IMR-90 (cell line): ENCODE data around the gene ENOX1. TPM values are rescaled to one million over a fixed set of nuclear protein-coding genes. Genes with fewer than 3 reads are reported as not detected.

ENCODE experiments used
- ATAC-seq: fragments of 200-7000 bp; cut with Tn5 transposase; 2 replicates; pipeline ENCODE4 v1.9.1; 2020; ENCODE audit warnings: low read depth, mild to moderate bottlenecking, moderate library complexity
- BruUV-seq: library from RNA; stranded (reverse); fragments of 400-500 nt; replicated peaks from 2 replicates; lab custom pipeline; 2021; lab: Mats Ljungman, UMichigan
- CTCF ChIA-PET: fragments of 300-600 bp; formaldehyde crosslinking; extraction: SDS; loops from one replicate; lab custom pipeline; 2021; ENCODE audit warnings: antibody characterized with exemption; lab: Yijun Ruan, JAX
- POLR2A ChIA-PET: fragments of 300-600 bp; sonication (Branson Sonifier 250); formaldehyde crosslinking; loops from one replicate; lab custom pipeline; 2022; ENCODE audit warnings: antibody characterized with exemption; ENCODE audit not compliant: unreplicated experiment; lab: Charles Lee
- DNase-seq: peaks from one replicate; pipeline ENCODE4 v3.0.0; 2013
- H2AFZ ChIP-seq: replicated peaks from 2 replicates; pipeline ENCODE3; 2013; ENCODE audit warnings: low read length, mild to moderate bottlenecking; ENCODE audit not compliant: poor library complexity
- H2AK5ac ChIP-seq: 2 replicates; pipeline ENCODE4 v1.6.1; 2013; ENCODE audit warnings: low read depth, low read length, inconsistent platforms
- H2AK9ac ChIP-seq: replicated peaks from 2 replicates; pipeline ENCODE3; 2013; ENCODE audit warnings: mild to moderate bottlenecking, low read depth, low read length, moderate library complexity; ENCODE audit not compliant: poor library complexity
- H2BK120ac ChIP-seq: 2 replicates; pipeline ENCODE4 v1.6.1; 2013; ENCODE audit warnings: low read depth, low read length, inconsistent platforms
- H2BK15ac ChIP-seq: 3 replicates; pipeline ENCODE4 v1.6.1; 2013; ENCODE audit warnings: low read depth, low read length, inconsistent platforms
- H2BK20ac ChIP-seq: 2 replicates; pipeline ENCODE4 v1.6.1; 2013; ENCODE audit warnings: low read depth, mild to moderate bottlenecking, inconsistent platforms, low read length, moderate library complexity
- H2BK5ac ChIP-seq: 2 replicates; pipeline ENCODE4 v1.6.1; 2013; ENCODE audit warnings: mild to moderate bottlenecking, low read depth, low read length, inconsistent platforms; ENCODE audit not compliant: poor library complexity, severe bottlenecking
- H3K14ac ChIP-seq: replicated peaks from 2 replicates; pipeline ENCODE4 v1.6.1; 2013; ENCODE audit warnings: low read depth, low read length, inconsistent platforms
- H3K18ac ChIP-seq: 2 replicates; pipeline ENCODE4 v1.6.1; 2013; ENCODE audit warnings: low read depth, low read length, control low read depth
- H3K23ac ChIP-seq: 2 replicates; pipeline ENCODE4 v1.6.1; 2013; ENCODE audit warnings: low read depth, low read length, inconsistent platforms
- H3K27ac ChIP-seq: 2 replicates; pipeline ENCODE4 v1.5.1; 2013; ENCODE audit warnings: mild to moderate bottlenecking, control low read depth, low read length; ENCODE audit not compliant: insufficient read depth
- H3K27me3 ChIP-seq: 2 replicates; pipeline ENCODE4 v1.6.1; 2013; ENCODE audit warnings: low read length; ENCODE audit not compliant: control insufficient read depth, insufficient read depth
- H3K36me3 ChIP-seq: 2 replicates; pipeline ENCODE4 v1.6.1; 2013; ENCODE audit warnings: low read length, mixed read lengths; ENCODE audit not compliant: control insufficient read depth, insufficient read depth
- H3K4ac ChIP-seq: 2 replicates; pipeline ENCODE4 v1.6.1; 2013; ENCODE audit warnings: low read depth, low read length, inconsistent platforms
- H3K4me1 ChIP-seq: 2 replicates; pipeline ENCODE4 v1.6.1; 2013; ENCODE audit warnings: low read length, mixed read lengths; ENCODE audit not compliant: control insufficient read depth, insufficient read depth
- H3K4me2 ChIP-seq: 2 replicates; pipeline ENCODE4 v1.6.1; 2013; ENCODE audit warnings: low read depth, mild to moderate bottlenecking, control low read depth, low read length, moderate library complexity
- H3K4me3 ChIP-seq: 2 replicates; pipeline ENCODE4 v1.5.1; 2013; ENCODE audit warnings: low read depth, mild to moderate bottlenecking, control low read depth, low read length, moderate library complexity; ENCODE audit not compliant: insufficient read depth
- H3K56ac ChIP-seq: 2 replicates; pipeline ENCODE4 v1.6.1; 2013; ENCODE audit warnings: low read length, inconsistent platforms; ENCODE audit not compliant: insufficient read depth; ENCODE audit errors: extremely low read depth
- H3K79me1 ChIP-seq, 2 experiments: 2 replicates each; pipeline ENCODE4 v1.6.1; 2013; ENCODE audit warnings: low read length in 2 of 2, inconsistent platforms in 1 of 2, low read depth in 1 of 2
- H3K9ac ChIP-seq: 2 replicates; pipeline ENCODE4 v1.6.1; 2013; ENCODE audit warnings: low read depth, low read length, control low read depth
- H3K9me1 ChIP-seq: 2 replicates; pipeline ENCODE4 v1.6.1; 2013; ENCODE audit warnings: low read length, inconsistent platforms; ENCODE audit not compliant: insufficient read depth
- H3K9me3 ChIP-seq: 2 replicates; pipeline ENCODE4 v1.6.1; 2013; ENCODE audit warnings: low read length; ENCODE audit not compliant: control insufficient read depth, insufficient read depth
- H4K20me1 ChIP-seq: 2 replicates; pipeline ENCODE4 v1.6.1; 2013; ENCODE audit warnings: low read length, inconsistent platforms; ENCODE audit not compliant: insufficient read depth
- H4K5ac ChIP-seq: 2 replicates; pipeline ENCODE4 v1.6.1; 2013; ENCODE audit warnings: mild to moderate bottlenecking, low read depth, low read length, control low read depth
- H4K8ac ChIP-seq, 2 experiments: 2 replicates each; pipeline ENCODE4 v1.6.1; 2013; ENCODE audit warnings: low read depth in 2 of 2, low read length in 2 of 2, control low read depth in 1 of 2, inconsistent platforms in 1 of 2
- H4K91ac ChIP-seq: 2 replicates; pipeline ENCODE4 v1.6.1; 2013; ENCODE audit warnings: low read depth, low read length, inconsistent platforms; ENCODE audit not compliant: insufficient read depth
- BHLHE40 ChIP-seq: fragments of 150-350 bp; IDR thresholded peaks from 2 replicates; pipeline ENCODE4 v1.6.1; 2016; ENCODE audit warnings: mild to moderate bottlenecking, low read depth, low read length
- CEBPB ChIP-seq: IDR thresholded peaks from 2 replicates; pipeline ENCODE4 v1.6.1; 2012; ENCODE audit warnings: low read depth, low read length, improper control_type of control experiment
- CHD1 ChIP-seq: IDR thresholded peaks from 2 replicates; pipeline ENCODE4 v1.6.1; 2012; ENCODE audit warnings: low read depth, low read length, improper control_type of control experiment
- FOS ChIP-seq: fragments of 150-350 bp; IDR thresholded peaks from 2 replicates; pipeline ENCODE4 v1.6.1; 2016; ENCODE audit warnings: low read depth, low read length
- MAFK ChIP-seq: IDR thresholded peaks from 2 replicates; pipeline ENCODE4 v1.6.1; 2012; ENCODE audit warnings: low read depth, low read length, improper control_type of control experiment
- MAZ ChIP-seq: IDR thresholded peaks from 2 replicates; pipeline ENCODE4 v1.6.1; 2012; ENCODE audit warnings: low read depth, mild to moderate bottlenecking, low read length, improper control_type of control experiment, moderate library complexity, borderline replicate concordance
- MXI1 ChIP-seq: IDR thresholded peaks from 2 replicates; pipeline ENCODE4 v1.6.1; 2012; ENCODE audit warnings: low read depth, mild to moderate bottlenecking, low read length, moderate library complexity, borderline replicate concordance
- NFE2L2 ChIP-seq: fragments of 150-350 bp; IDR thresholded peaks from 2 replicates; pipeline ENCODE4 v1.6.1; 2016; ENCODE audit warnings: low read depth, mild to moderate bottlenecking, low read length
- POLR2A ChIP-seq: IDR thresholded peaks from 2 replicates; pipeline ENCODE4 v1.6.1; 2012; ENCODE audit warnings: mild to moderate bottlenecking, low read depth, low read length
- RAD21 ChIP-seq: IDR thresholded peaks from 2 replicates; pipeline ENCODE4 v1.6.1; 2012; ENCODE audit warnings: low read length, improper control_type of control experiment
- RCOR1 ChIP-seq: IDR thresholded peaks from 2 replicates; pipeline ENCODE4 v1.6.1; 2012; ENCODE audit warnings: mild to moderate bottlenecking, low read length, improper control_type of control experiment; ENCODE audit not compliant: insufficient replicate concordance
- WGBS, 2 experiments: methylation state at CpG; one replicate each; pipeline versions ENCODE4 v1.1.5 to v1.1.7; 2013; ENCODE audit warnings: missing lambda C conversion rate in 2 of 2; ENCODE audit not compliant: insufficient read length in 1 of 2; ENCODE audit errors: extremely low coverage in 2 of 2; 5-methylcytosine and 5-hydroxymethylcytosine counted together
- dilution Hi-C: fragments of 300-500 bp; cut with HindIII; formaldehyde crosslinking; loops from one replicate; pipeline ENCODE4 v1.14.3; 2018; ENCODE audit warnings: low sequenced_read_pairs; ENCODE audit not compliant: unreplicated experiment
- in situ Hi-C: fragments of 300-500 bp; cut with MboI; formaldehyde crosslinking; loops from 3 replicates; pipeline ENCODE4 v1.14.3; 2019; ENCODE audit warnings: low sequenced_read_pairs, inconsistent platforms, mixed read lengths
- intact Hi-C: fragments of 100-400 bp; cut with micrococcal nuclease; formaldehyde crosslinking; loops from 2 replicates; pipeline ENCODE4 v1.10.0; 2022
- polyA plus RNA-seq, 3 experiments: library from polyadenylated mRNA; depleted of rRNA; stranded (reverse); fragments of >200 nt; gene quantifications; 2 replicates each; pipeline ENCODE4 v1.2.3, GENCODE V29; 2012; ENCODE audit warnings: low replicate concordance in 1 of 3
- total RNA-seq: library from RNA; depleted of rRNA; stranded (reverse); fragments of >200 nt; gene quantifications from 2 replicates; pipeline ENCODE4 v1.2.3, GENCODE V29; 2012
- TF ChIP-seq, protein P1 (sequence below): fragments of 150-350 bp; IDR thresholded peaks from 2 replicates; pipeline ENCODE4 v1.6.1; 2017; ENCODE audit warnings: mild to moderate bottlenecking, antibody characterized with exemption, low read length, low read depth
- TF ChIP-seq, protein P2 (sequence below): fragments of 150-350 bp; IDR thresholded peaks from 2 replicates; pipeline ENCODE4 v1.6.1; 2016; ENCODE audit warnings: low read depth, mild to moderate bottlenecking, low read length, moderate library complexity, borderline replicate concordance
- TF ChIP-seq, protein P3 (sequence below): conservative IDR thresholded peaks from 2 replicates; pipeline ENCODE4 v1.5.1; 2012; ENCODE audit warnings: mild to moderate bottlenecking, low read depth, low read length, improper control_type of control experiment

Gene ENOX1
- total and polyA plus RNA-seq, 2 of the 4 experiments (the other 2 are of a cell fraction), result 0.99 to 1.3 TPM

DNA sequence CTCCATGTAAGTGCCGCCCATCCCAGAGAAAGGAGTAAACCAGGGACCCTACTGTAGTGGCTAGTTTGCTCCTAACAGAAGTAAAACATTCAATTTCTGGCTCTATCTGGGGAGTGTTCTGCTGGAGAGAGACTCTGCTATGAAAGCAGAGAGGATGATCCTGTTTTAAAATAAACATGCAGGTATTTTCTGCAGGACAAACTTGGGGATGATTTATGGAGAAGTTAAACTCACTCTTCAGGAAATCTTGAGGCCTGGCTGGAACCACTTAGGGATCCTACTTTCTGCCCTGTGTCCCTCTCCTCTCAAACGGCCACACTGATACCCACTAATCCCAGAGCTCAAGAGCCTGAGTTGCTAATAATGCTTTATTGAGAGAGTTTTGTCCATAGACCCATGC is 482.3 kb downstream of the ENOX1 start:
- POLR2A ChIA-PET, result no interaction called here
- Histone ChIP-seq H2AK9ac (no peak overlapping the region), H3K18ac (no peak overlapping the region), H3K36me3 (no peaks in the 10 kb centered on the region), H3K4me1 (peaks cover 13% of the 10 kb centered on the region), H3K23ac (no peak overlapping the region), H3K79me1 (no peaks in the 10 kb centered on the region), H4K20me1 (no peaks in the 10 kb centered on the region), H2AFZ (no peak overlapping the region), H3K9ac (no peak overlapping the region), H3K9me1 (peaks cover 3% of the 10 kb centered on the region; the same call in 1 of the 2 replicates), H3K27me3 (no peaks in the 10 kb centered on the region), H4K5ac (no peak overlapping the region), H4K8ac (no peak overlapping the region), H3K14ac (no peak overlapping the region), H2BK15ac (no peak overlapping the region), H3K56ac (no peak overlapping the region), H3K27ac (no peak overlapping the region), H4K91ac (no peak overlapping the region), H2BK120ac (no peak overlapping the region), H3K4me2 (no peak overlapping the region), H3K4me3 (no peak overlapping the region), H3K9me3 (no peaks in the 10 kb centered on the region), H2BK20ac (no peak overlapping the region), H2BK5ac (no peak overlapping the region), H3K4ac (no peak overlapping the region), H2AK5ac (no peak overlapping the region)
- intact Hi-C loops (loop anchor here (10.0 kb wide), 1 partner anchor 710 kb away; no protein-coding TSS in a partner anchor), in situ Hi-C loops (loop anchor here (10.0 kb wide), 1 partner anchor 490 kb away; no protein-coding TSS in a partner anchor), dilution Hi-C loops (no loop called here)
- CTCF ChIA-PET, result no interaction called here
- WGBS, 2 experiments, result no CpG with 5 or more reads among the region's 2 CpGs
- DNase-seq (no peak), ATAC-seq (no peak)
- no peak for TF ChIP-seq CEBPB
- TF ChIP-seq, protein P1, sequence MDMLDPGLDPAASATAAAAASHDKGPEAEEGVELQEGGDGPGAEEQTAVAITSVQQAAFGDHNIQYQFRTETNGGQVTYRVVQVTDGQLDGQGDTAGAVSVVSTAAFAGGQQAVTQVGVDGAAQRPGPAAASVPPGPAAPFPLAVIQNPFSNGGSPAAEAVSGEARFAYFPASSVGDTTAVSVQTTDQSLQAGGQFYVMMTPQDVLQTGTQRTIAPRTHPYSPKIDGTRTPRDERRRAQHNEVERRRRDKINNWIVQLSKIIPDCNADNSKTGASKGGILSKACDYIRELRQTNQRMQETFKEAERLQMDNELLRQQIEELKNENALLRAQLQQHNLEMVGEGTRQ, result no peak
- TF ChIP-seq, protein P2, sequence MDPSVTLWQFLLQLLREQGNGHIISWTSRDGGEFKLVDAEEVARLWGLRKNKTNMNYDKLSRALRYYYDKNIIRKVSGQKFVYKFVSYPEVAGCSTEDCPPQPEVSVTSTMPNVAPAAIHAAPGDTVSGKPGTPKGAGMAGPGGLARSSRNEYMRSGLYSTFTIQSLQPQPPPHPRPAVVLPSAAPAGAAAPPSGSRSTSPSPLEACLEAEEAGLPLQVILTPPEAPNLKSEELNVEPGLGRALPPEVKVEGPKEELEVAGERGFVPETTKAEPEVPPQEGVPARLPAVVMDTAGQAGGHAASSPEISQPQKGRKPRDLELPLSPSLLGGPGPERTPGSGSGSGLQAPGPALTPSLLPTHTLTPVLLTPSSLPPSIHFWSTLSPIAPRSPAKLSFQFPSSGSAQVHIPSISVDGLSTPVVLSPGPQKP, result no peak
- TF ChIP-seq, protein P3, sequence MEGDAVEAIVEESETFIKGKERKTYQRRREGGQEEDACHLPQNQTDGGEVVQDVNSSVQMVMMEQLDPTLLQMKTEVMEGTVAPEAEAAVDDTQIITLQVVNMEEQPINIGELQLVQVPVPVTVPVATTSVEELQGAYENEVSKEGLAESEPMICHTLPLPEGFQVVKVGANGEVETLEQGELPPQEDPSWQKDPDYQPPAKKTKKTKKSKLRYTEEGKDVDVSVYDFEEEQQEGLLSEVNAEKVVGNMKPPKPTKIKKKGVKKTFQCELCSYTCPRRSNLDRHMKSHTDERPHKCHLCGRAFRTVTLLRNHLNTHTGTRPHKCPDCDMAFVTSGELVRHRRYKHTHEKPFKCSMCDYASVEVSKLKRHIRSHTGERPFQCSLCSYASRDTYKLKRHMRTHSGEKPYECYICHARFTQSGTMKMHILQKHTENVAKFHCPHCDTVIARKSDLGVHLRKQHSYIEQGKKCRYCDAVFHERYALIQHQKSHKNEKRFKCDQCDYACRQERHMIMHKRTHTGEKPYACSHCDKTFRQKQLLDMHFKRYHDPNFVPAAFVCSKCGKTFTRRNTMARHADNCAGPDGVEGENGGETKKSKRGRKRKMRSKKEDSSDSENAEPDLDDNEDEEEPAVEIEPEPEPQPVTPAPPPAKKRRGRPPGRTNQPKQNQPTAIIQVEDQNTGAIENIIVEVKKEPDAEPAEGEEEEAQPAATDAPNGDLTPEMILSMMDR, result no peak
- TF ChIP-seq FOS, result no peak
- no peak for TF ChIP-seq NFE2L2
- no peak for TF ChIP-seq POLR2A
- TF ChIP-seq MAFK, result no peak
- TF ChIP-seq CHD1, result no peak
- TF ChIP-seq RCOR1, result no peak
- TF ChIP-seq MAZ, result no peak
- TF ChIP-seq BHLHE40, result no peak
- TF ChIP-seq MXI1, result no peak
- no peak for TF ChIP-seq RAD21
- no TSS peak for BruUV-seq
